Effector memory CD8-positive, alpha-beta T cell (primary cell): ENCODE data around the gene LARGE1.

Experiments used
- ATAC-seq: fragments of 150-1000 bp; cut with Tn5 transposase; replicated peaks from 2 replicates; pipeline ENCODE4 v1.10.0; 2021; ENCODE audit warnings: mild to moderate bottlenecking, moderate library complexity
- DNase-seq, 3 experiments: peaks; one replicate each; pipeline ENCODE4 v3.0.0; 2021
- H3K27ac Mint-ChIP-seq, 2 donors: one replicate each; pipeline ENCODE4 v1.8.0; 2022; ENCODE audit warnings: mild to moderate bottlenecking in 2 of 2, mixed read lengths in 2 of 2, moderate library complexity in 2 of 2
- H3K27me3 Mint-ChIP-seq, 2 donors: one replicate each; pipeline ENCODE4 v1.8.0; 2022; ENCODE audit warnings: mixed read lengths in 2 of 2
- H3K36me3 Mint-ChIP-seq: one replicate; pipeline ENCODE4 v1.8.0; 2022; ENCODE audit warnings: mild to moderate bottlenecking, moderate library complexity, mixed read lengths; ENCODE audit not compliant: insufficient read depth
- H3K4me1 Mint-ChIP-seq, 2 donors: one replicate each; pipeline ENCODE4 v1.8.0; 2022; ENCODE audit warnings: low read depth in 2 of 2, mixed read lengths in 2 of 2
- H3K4me3 Mint-ChIP-seq, 2 donors: one replicate each; pipeline ENCODE4 v1.8.0; 2022; ENCODE audit warnings: mild to moderate bottlenecking in 2 of 2, mixed read lengths in 2 of 2, moderate library complexity in 2 of 2
- H3K9me3 Mint-ChIP-seq, 2 donors: one replicate each; pipeline ENCODE4 v1.8.0; 2022; ENCODE audit warnings: mixed read lengths in 2 of 2

LARGE1 gene

GRCh38 chr22:33247758-33248157, 672.5 kb downstream of the LARGE1 start:
- Mint-ChIP-seq H3K9me3 (peaks cover 0 to 1% of the 10 kb centered on the region in 2 donors), H3K27ac (no peak overlapping the region), H3K4me3 (no peak overlapping the region), H3K27me3 (no peaks in the 10 kb centered on the region), H3K36me3 (no peaks in the 10 kb centered on the region), H3K4me1 (no peaks in the 10 kb centered on the region)
- ATAC-seq (no peak), DNase-seq (no peak)

DNA sequence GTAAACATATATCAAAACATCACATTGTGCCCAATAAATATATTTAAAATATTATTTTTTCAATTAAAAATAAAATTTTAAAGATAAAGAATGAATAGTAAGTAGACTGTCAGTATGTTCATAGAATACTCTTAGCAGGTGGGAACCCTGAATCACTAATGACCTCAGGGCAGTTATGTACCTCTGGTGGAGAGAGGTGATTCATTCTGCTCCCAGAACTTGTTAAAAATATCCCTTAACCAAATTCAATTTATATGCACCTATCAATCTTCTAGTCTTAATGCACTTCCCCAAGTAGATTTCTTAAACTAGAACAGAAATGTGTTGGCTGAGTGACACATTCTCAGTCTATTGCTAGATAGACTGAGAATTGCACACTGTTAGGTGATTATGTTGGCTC, 678.2 kb downstream of the LARGE1 start:
- Mint-ChIP-seq H3K9me3 (no peaks in the 10 kb centered on the region), H3K4me3 (no peak overlapping the region), H3K27me3 (no peaks in the 10 kb centered on the region), H3K27ac (no peak overlapping the region), H3K36me3 (no peaks in the 10 kb centered on the region), H3K4me1 (no peaks in the 10 kb centered on the region)
- DNase-seq (no peak), ATAC-seq (no peak)

- Mint-ChIP-seq H3K27me3 (no peaks in the 10 kb centered on the region), H3K9me3 (no peaks in the 10 kb centered on the region), H3K4me1 (no peaks in the 10 kb centered on the region), H3K4me3 (no peak overlapping the region), H3K27ac (no peak overlapping the region), H3K36me3 (no peaks in the 10 kb centered on the region)
- DNase-seq (no peak), ATAC-seq (no peak)
Observed at GRCh38 chr22:33240888-33241475, 679.3 kb downstream of the LARGE1 start.

GRCh38 chr22:33232071-33232470, 688.2 kb downstream of the LARGE1 start:
- H3K36me3 Mint-ChIP-seq, result no peaks in the 10 kb centered on the region
- no peaks in the 10 kb centered on the region for H3K4me1 Mint-ChIP-seq
- ATAC-seq, result no peak
- no peak for DNase-seq
- no peaks in the 10 kb centered on the region for H3K27me3 Mint-ChIP-seq
- no peak overlapping the region for H3K27ac Mint-ChIP-seq
- H3K9me3 Mint-ChIP-seq, result peaks cover 11 to 20% of the 10 kb centered on the region in 2 donors
- H3K4me3 Mint-ChIP-seq, result no peak overlapping the region

- Mint-ChIP-seq H3K4me3 (no peak overlapping the region), H3K36me3 (no peaks in the 10 kb centered on the region), H3K27ac (no peak overlapping the region), H3K9me3 (peaks cover 9 to 20% of the 10 kb centered on the region in 2 donors), H3K4me1 (no peaks in the 10 kb centered on the region), H3K27me3 (no peaks in the 10 kb centered on the region)
- DNase-seq (no peak), ATAC-seq (no peak)
Observed at GRCh38 chr22:33227791-33228190, 692.5 kb downstream of the LARGE1 start.

DNA sequence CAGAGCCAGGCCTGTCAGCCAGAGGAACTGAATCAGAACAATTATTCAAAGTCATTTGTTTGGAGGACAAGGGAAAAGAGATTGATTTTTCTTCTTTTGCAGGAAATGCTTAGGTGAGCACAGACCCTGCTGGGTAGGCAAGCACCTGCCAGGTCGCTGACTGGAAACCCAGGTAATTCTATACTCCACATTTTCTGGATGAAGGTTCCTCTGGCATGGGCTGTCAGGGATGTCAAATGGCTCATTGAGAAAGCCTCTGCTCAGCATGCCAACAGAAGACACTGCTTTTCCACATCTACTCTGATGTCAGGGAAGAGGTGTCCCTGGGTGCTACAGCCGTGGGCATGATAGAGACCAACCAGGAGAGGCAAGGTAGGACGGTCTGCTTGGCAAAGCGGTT, 695.4 kb downstream of the LARGE1 start:
- H3K9me3 Mint-ChIP-seq, result peaks cover 7% of the 10 kb centered on the region in 2 donors
- ATAC-seq (no peak), DNase-seq (no peak)
- no peaks in the 10 kb centered on the region for H3K36me3 Mint-ChIP-seq
- no peak overlapping the region for H3K27ac Mint-ChIP-seq
- no peaks in the 10 kb centered on the region for H3K27me3 Mint-ChIP-seq
- no peaks in the 10 kb centered on the region for H3K4me1 Mint-ChIP-seq
- H3K4me3 Mint-ChIP-seq, result no peak overlapping the region
